A673 (cell line): ENCODE results near the gene TNFSF9. TPM values are rescaled to one million over a fixed set of nuclear protein-coding genes. Genes with fewer than 3 reads are reported as not detected.

ENCODE experiments used
- BruUV-seq: library from RNA; stranded (reverse); fragments of 400-500 nt; replicated peaks from 2 replicates; lab custom pipeline; 2021; lab: Mats Ljungman, UMichigan
- CTCF ChIA-PET: fragments of 300-600 bp; sonication (Branson Sonifier 250); formaldehyde crosslinking; loops from one replicate; lab custom pipeline; 2022; ENCODE audit warnings: antibody characterized with exemption; lab: Charles Lee
- POLR2A ChIA-PET: fragments of 300-600 bp; sonication (Branson Sonifier 250); formaldehyde crosslinking; loops from one replicate; lab custom pipeline; 2022; ENCODE audit warnings: antibody characterized with exemption; ENCODE audit not compliant: low non-redundant PET; lab: Charles Lee
- DNase-seq: peaks from one replicate; pipeline ENCODE4 v3.0.0-alpha.2; 2015; ENCODE audit warnings: low spot score
- H3K27ac ChIP-seq: fragments of 200-600 bp; sonication (generic); 2 replicates; pipeline ENCODE4 v1.5.1; 2016; ENCODE audit warnings: mixed run types, low read depth, mild to moderate bottlenecking, mixed read lengths, antibody characterized with exemption, low read length; ENCODE audit not compliant: poor library complexity, severe bottlenecking
- H3K27me3 ChIP-seq: fragments of 200-600 bp; sonication (generic); replicated peaks from 2 replicates; pipeline ENCODE4 v1.6.1; 2017; ENCODE audit warnings: mixed run types, low read depth, mild to moderate bottlenecking, mixed read lengths, antibody characterized with exemption, low read length; ENCODE audit not compliant: insufficient read depth, poor library complexity
- H3K36me3 ChIP-seq: fragments of 200-600 bp; sonication (generic); 2 replicates; pipeline ENCODE4 v1.6.1; 2016; ENCODE audit warnings: mixed run types, mild to moderate bottlenecking, mixed read lengths, antibody characterized with exemption, low read length; ENCODE audit not compliant: insufficient read depth, poor library complexity, severe bottlenecking
- H3K4me1 ChIP-seq: fragments of 200-600 bp; sonication (generic); 2 replicates; pipeline ENCODE4 v1.6.1; 2017; ENCODE audit warnings: mixed run types, mild to moderate bottlenecking, mixed read lengths, antibody characterized with exemption, low read length; ENCODE audit not compliant: insufficient read depth, poor library complexity, severe bottlenecking
- H3K4me3 ChIP-seq: fragments of 200-600 bp; sonication (generic); 2 replicates; pipeline ENCODE4 v1.5.1; 2016; ENCODE audit warnings: low read depth, mixed run types, mild to moderate bottlenecking, mixed read lengths, low read length; ENCODE audit not compliant: poor library complexity, severe bottlenecking
- H3K9me3 ChIP-seq: fragments of 200-600 bp; sonication (generic); 2 replicates; pipeline ENCODE4 v1.6.1; 2016; ENCODE audit warnings: mixed run types, low read depth, mild to moderate bottlenecking, mixed read lengths, antibody characterized with exemption, low read length; ENCODE audit not compliant: poor library complexity, severe bottlenecking
- EZH2 ChIP-seq: fragments of 200-600 bp; sonication (generic); IDR thresholded peaks from 2 replicates; pipeline ENCODE4 v1.6.1; 2017; ENCODE audit warnings: borderline replicate concordance, low read depth, mild to moderate bottlenecking, mixed read lengths, antibody characterized with exemption, low read length; ENCODE audit not compliant: poor library complexity, severe bottlenecking
- intact Hi-C: fragments of 100-400 bp; cut with micrococcal nuclease; formaldehyde crosslinking; loops from one replicate; pipeline ENCODE4 v1.10.0; 2022; ENCODE audit not compliant: unreplicated experiment
- total RNA-seq: library from RNA; stranded (reverse); gene quantifications from 2 replicates; pipeline ENCODE4 v1.2.3, GENCODE V29; 2021
- TF ChIP-seq, protein P1 (sequence below): fragments of 300-800, 200-600 bp; sonication (generic); conservative IDR thresholded peaks from 2 replicates; pipeline ENCODE4 v1.5.1; 2017; ENCODE audit warnings: low read depth, mild to moderate bottlenecking, antibody characterized with exemption, low read length, moderate library complexity, mixed read lengths

Gene TNFSF9
- total RNA-seq, 1 experiment from 2014 or later: 11.1 TPM

DNA sequence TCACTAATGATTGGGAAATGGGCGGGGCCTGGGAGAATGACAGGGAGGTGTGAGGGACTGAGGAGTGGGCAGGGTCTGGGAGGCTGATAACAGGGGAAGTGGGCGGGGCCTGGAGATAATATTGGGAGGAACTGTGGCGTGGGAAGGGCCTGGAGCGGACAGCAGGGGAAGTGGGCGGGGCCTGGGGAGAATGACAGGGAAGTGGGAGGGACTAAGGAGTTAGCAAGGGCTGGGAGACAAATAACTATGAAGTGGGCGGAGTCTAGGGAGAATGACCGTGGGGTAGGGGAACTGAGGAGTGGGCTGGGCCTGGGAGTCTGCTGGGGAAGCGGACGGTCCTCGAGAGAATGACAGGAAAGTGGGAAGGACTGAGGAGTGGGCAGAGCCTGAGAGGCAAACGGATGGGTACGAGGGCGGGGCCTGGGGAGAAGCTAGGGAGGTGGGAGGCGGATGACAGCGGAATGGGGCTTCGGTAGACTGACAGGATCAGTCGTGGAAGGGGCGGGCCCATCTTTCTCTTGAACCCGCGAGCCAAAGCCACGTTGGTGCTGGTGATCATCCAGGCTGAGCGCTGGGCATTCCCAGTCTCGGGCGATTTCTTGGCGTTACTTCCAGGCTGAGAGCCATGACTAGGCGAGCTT, 14.7 kb upstream of the TNFSF9 start:
- TF ChIP-seq, protein P1, sequence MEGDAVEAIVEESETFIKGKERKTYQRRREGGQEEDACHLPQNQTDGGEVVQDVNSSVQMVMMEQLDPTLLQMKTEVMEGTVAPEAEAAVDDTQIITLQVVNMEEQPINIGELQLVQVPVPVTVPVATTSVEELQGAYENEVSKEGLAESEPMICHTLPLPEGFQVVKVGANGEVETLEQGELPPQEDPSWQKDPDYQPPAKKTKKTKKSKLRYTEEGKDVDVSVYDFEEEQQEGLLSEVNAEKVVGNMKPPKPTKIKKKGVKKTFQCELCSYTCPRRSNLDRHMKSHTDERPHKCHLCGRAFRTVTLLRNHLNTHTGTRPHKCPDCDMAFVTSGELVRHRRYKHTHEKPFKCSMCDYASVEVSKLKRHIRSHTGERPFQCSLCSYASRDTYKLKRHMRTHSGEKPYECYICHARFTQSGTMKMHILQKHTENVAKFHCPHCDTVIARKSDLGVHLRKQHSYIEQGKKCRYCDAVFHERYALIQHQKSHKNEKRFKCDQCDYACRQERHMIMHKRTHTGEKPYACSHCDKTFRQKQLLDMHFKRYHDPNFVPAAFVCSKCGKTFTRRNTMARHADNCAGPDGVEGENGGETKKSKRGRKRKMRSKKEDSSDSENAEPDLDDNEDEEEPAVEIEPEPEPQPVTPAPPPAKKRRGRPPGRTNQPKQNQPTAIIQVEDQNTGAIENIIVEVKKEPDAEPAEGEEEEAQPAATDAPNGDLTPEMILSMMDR: no peak
- no peak for TF ChIP-seq EZH2

DNA sequence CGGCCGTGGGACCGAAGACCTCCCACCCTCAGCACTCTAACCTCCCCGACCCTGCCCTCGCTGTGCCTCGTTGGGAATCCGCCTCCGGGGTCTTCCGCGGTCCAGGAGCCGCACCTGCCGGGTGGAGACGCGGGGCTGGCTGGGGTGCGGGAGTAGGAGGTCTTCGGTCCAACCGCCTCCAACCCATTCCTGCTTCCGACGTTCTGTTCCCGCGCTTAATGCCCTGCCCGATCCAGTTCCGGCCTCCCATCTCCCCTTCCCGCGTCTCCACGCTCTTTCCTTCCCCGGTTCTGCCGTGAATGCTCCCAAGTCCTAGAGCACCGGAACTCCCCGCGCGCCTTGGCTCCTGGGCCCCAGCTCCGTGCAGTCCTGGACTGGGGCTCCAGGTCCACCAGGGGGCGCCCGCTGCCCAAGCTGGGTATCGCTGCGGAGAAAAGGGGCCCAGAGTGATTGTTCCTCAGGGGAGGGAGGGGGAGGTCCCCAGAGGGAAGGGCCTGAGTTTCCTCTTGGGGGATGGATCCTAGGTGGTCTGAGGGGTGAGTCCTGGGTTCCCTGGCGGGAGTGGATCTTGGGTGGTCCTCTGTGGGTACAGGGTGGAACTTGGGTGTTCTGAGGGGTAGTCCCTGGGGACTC, 14.1 kb upstream of the TNFSF9 start:
- peak overlapping the region; percentile 72 for H3K27ac ChIP-seq
- H3K9me3 ChIP-seq: no peaks in the 10 kb centered on the region
- H3K36me3 ChIP-seq: no peaks in the 10 kb centered on the region
- ChIA-PET POLR2A (interaction anchor here (0.6 to 1.2 kb wide), 2 partner anchors 14 to 347 kb away, joined by 3 to 5 read pairs; partner anchors contain the start of gene TNFSF9), CTCF (interaction anchor here (0.5 to 1.3 kb wide), 13 partner anchors 14 to 364 kb away, joined by 3 to 10 read pairs (median 3); partner anchors contain the start of gene TNFSF9)
- intact Hi-C loops: loop anchor here (1.0 to 5.0 kb wide), 4 partner anchors 116 to 347 kb away; partner anchors contain the start of genes GPR108 and TRIP10
- H3K27me3 ChIP-seq: no peaks in the 10 kb centered on the region
- BruUV-seq: no TSS peak
- no peak for TF ChIP-seq EZH2
- TF ChIP-seq, protein P1: peak; percentile 99
- DNase-seq: peak; percentile 97
- H3K4me3 ChIP-seq: peak overlapping the region; percentile 64
- peaks cover 4% of the 10 kb centered on the region for H3K4me1 ChIP-seq

More for the DNA sequence above, 14.7 kb upstream of the TNFSF9 start:
- POLR2A ChIA-PET: interaction anchor here (0.6 to 1.2 kb wide), 2 partner anchors 15 to 348 kb away, joined by 3 to 5 read pairs; partner anchors contain the start of gene TNFSF9
- Histone ChIP-seq H3K9me3 (no peaks in the 10 kb centered on the region), H3K4me1 (peaks cover 4% of the 10 kb centered on the region), H3K27me3 (no peaks in the 10 kb centered on the region), H3K4me3 (peak overlapping the region; percentile 64), H3K27ac (peak overlapping the region; percentile 72), H3K36me3 (no peaks in the 10 kb centered on the region)
- no TSS peak for BruUV-seq
- intact Hi-C loops: loop anchor here (1.0 to 5.0 kb wide), 4 partner anchors 117 to 347 kb away; partner anchors contain the start of genes GPR108 and TRIP10
- peak; percentile 98 for DNase-seq
- CTCF ChIA-PET: interaction anchor here (0.5 to 1.3 kb wide), 14 partner anchors 8 to 364 kb away, joined by 3 to 10 read pairs (median 4); partner anchors contain the start of gene TNFSF9

DNA sequence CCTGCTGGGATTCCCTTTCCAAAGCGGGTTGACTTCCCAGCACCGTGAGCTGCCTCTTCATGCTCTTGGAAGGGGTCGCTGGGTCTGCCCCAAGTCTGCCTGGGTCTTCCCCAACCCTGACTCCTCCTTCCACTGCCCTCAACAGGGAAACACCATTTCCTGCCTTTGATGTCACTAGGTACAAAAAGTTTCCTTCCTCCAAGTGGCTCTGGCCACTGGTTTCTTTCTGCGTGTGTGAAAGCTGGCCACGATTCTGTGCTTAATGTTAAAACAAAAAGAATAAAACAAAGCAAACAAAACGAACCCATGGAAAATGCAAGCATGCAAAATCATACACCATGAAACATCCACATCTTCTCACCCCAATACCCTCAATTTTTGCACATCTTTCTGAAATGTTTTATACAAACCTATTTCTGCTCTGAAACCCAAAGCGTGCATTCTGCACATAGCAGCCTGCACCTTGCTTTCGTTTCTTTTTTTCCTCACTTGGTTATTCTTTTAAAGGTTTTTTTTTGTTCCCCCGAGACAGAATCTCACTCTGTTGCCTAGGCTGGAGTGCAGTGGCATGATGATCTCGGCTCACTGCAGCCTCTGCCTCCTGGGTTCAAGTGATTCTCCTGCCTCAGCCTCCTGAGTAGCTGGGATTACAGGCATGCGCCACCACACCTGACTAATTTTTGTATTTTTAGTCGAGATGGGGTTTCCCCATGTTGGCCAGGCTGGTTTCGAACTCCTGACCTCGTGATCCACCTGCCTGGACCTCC, 12.5 kb upstream of the TNFSF9 start:
- H3K4me1 ChIP-seq: peaks cover 4% of the 10 kb centered on the region
- intact Hi-C loops: loop anchor here (5.0 kb wide), 2 partner anchors 219 to 234 kb away; partner anchors contain the start of genes GPR108 and TRIP10
- H3K9me3 ChIP-seq: no peaks in the 10 kb centered on the region
- no TSS peak for BruUV-seq
- no peak overlapping the region for H3K27ac ChIP-seq
- no peaks in the 10 kb centered on the region for H3K36me3 ChIP-seq
- H3K27me3 ChIP-seq: no peaks in the 10 kb centered on the region
- CTCF ChIA-PET: interaction anchor here (0.6 kb wide), 1 partner anchor 13 kb away, joined by 3 read pairs; the partner anchor contains the start of gene TNFSF9
- no peak for DNase-seq
- POLR2A ChIA-PET: interaction anchor here (0.7 kb wide), 1 partner anchor 13 kb away, joined by 4 read pairs; no protein-coding TSS in a partner anchor
- TF ChIP-seq EZH2: no peak
- TF ChIP-seq, protein P1: no peak
- H3K4me3 ChIP-seq: no peak overlapping the region
